BE2C (cell line): ENCODE measurements around the gene VSIG8.

Experiments
- DNase-seq: peaks from one replicate; pipeline ENCODE4 v3.0.0-alpha.2; 2020
- H3K27me3 ChIP-seq: fragments of 250-450 bp; sonication (Bioruptor Pico); 2 replicates; pipeline ENCODE4 v1.5.1; 2020; ENCODE audit warnings: mild to moderate bottlenecking
- H3K36me3 ChIP-seq: fragments of 250-450 bp; sonication (Bioruptor Pico); 2 replicates; pipeline ENCODE4 v1.5.1; 2020; ENCODE audit warnings: mild to moderate bottlenecking
- H3K4me1 ChIP-seq: fragments of 250-450 bp; sonication (Bioruptor Pico); 2 replicates; pipeline ENCODE4 v1.5.1; 2020
- H3K4me3 ChIP-seq: 2 replicates; pipeline ENCODE4 v1.5.1; 2011; ENCODE audit warnings: low read depth, low read length
- H3K9me3 ChIP-seq: fragments of 250-450 bp; sonication (Bioruptor Pico); 2 replicates; pipeline ENCODE4 v1.5.1; 2020
- TF ChIP-seq, protein P1 (sequence below): IDR thresholded peaks from 2 replicates; pipeline ENCODE4 v1.5.1; 2012; ENCODE audit warnings: mild to moderate bottlenecking, low read depth, low read length

VSIG8 gene

DNA sequence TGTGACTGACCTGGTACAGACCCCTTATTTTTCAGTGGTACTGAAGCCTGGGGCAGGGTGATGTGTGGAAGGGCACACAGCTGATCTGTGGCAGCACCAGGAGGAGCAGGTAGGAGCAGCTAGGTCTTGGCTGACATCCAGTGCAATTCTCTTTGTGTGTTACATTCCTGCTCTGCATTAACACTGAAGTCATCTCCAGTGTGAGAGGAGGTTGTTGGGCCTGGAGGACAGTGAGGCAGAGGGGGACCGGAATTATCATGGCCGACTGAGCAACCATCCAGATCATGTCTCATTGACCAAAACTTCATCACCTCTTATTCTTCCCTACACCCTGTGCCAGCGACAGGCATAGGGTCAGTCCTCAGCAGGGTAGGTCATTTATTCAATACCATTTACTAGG lies 34.3 kb downstream of the VSIG8 start:
- Histone ChIP-seq H3K9me3 (no peaks in the 10 kb centered on the region), H3K36me3 (no peaks in the 10 kb centered on the region), H3K4me3 (no peak overlapping the region), H3K4me1 (no peaks in the 10 kb centered on the region; the same call in 1 of the 2 replicates), H3K27me3 (no peaks in the 10 kb centered on the region)
- TF ChIP-seq, protein P1, sequence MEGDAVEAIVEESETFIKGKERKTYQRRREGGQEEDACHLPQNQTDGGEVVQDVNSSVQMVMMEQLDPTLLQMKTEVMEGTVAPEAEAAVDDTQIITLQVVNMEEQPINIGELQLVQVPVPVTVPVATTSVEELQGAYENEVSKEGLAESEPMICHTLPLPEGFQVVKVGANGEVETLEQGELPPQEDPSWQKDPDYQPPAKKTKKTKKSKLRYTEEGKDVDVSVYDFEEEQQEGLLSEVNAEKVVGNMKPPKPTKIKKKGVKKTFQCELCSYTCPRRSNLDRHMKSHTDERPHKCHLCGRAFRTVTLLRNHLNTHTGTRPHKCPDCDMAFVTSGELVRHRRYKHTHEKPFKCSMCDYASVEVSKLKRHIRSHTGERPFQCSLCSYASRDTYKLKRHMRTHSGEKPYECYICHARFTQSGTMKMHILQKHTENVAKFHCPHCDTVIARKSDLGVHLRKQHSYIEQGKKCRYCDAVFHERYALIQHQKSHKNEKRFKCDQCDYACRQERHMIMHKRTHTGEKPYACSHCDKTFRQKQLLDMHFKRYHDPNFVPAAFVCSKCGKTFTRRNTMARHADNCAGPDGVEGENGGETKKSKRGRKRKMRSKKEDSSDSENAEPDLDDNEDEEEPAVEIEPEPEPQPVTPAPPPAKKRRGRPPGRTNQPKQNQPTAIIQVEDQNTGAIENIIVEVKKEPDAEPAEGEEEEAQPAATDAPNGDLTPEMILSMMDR = no peak
- DNase-seq = no peak

DNA sequence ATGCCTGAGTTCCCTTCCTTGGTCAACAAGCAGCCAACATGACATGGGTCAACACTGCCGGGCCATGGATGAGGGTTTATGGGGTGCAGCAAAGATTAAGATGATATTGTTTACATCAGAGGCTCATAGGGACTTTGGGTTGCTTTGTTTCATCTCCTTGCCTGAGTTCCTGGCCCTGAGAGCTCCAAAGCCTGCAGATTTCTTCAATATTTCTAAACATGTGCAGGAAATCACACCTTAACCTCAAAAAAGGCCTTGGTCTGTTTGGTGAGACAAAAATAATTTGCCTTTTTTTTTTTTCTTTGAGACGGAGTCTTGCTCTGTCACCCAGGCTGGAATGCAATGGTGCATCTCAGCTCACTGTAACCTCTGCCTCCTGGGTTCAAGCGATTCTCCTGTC lies 34.9 kb downstream of the VSIG8 start:
- H3K4me1 ChIP-seq = no peaks in the 10 kb centered on the region; the same call in 1 of the 2 replicates
- H3K27me3 ChIP-seq = no peaks in the 10 kb centered on the region
- H3K4me3 ChIP-seq = no peak overlapping the region
- H3K36me3 ChIP-seq = no peaks in the 10 kb centered on the region
- no peak for DNase-seq
- H3K9me3 ChIP-seq = no peaks in the 10 kb centered on the region
- TF ChIP-seq, protein P1 = no peak

DNA sequence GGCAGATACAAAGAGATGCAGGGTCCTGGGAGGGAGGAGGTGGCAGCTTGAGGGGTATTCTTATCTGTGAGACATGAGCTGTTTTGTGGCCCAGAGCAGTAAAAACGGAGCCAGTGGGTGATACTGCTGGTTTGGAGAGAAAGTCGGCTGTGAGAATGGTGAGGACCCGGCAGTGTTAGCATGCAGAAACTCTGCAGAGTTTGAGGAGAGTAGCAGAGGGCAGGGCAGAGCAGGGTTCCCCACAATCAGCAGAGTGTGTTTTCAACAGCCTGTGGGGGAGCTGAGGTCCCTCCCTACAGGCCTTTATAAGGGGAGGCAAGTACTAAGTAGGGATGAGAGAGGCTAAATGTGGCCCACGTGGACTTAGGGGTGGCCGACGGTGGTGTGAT lies 35.4 kb downstream of the VSIG8 start:
- Histone ChIP-seq H3K27me3 (no peaks in the 10 kb centered on the region), H3K4me3 (no peak overlapping the region), H3K4me1 (no peaks in the 10 kb centered on the region; the same call in 1 of the 2 replicates), H3K36me3 (no peaks in the 10 kb centered on the region), H3K9me3 (no peaks in the 10 kb centered on the region)
- DNase-seq = no peak
- TF ChIP-seq, protein P1 = no peak

DNA sequence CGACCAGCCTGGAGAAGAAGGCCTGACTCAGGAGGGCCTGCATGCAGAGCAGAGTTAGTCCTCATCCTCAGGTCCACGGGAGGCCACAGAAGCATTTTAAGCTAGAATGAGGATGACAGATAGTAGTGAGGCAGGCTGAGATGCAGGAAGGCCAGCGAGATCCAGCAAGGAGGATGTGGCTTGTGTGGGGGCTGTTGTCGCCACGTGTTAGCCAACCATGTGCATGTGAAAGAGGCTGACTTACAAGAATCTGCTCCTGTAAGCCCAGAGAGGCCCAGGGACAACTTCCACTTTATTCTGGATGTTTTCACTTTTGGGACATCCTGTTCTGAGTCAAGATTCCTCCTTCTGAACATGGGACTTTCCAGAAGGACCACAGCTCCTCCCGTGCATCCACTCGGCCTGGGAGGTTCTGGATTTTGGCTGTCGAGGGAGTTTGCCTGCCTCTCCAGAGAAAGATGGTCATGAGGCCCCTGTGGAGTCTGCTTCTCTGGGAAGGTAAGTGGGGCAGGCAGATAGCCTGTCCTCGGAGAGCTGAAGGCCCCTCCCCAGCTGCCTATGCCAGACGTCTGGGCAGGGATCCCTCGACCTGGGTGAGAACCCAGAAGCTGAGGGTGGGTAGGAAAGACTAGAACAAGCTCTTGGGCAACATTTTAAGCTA lies 35.9 kb downstream of the VSIG8 start, which contains the start of gene SLAMF8:
SLAMF8 (plus strand) TSS at position 433 of the 661 bp plus-strand sequence; CDS start at position 459, 26 bp downstream.
- TF ChIP-seq, protein P1 = no peak
- Histone ChIP-seq H3K9me3 (no peaks in the 10 kb centered on the region), H3K36me3 (no peaks in the 10 kb centered on the region), H3K4me3 (no peak within 1 kb of the TSS), H3K27me3 (no peaks in the 10 kb centered on the region), H3K4me1 (no peaks in the 10 kb centered on the region)
- no peak for DNase-seq

DNA sequence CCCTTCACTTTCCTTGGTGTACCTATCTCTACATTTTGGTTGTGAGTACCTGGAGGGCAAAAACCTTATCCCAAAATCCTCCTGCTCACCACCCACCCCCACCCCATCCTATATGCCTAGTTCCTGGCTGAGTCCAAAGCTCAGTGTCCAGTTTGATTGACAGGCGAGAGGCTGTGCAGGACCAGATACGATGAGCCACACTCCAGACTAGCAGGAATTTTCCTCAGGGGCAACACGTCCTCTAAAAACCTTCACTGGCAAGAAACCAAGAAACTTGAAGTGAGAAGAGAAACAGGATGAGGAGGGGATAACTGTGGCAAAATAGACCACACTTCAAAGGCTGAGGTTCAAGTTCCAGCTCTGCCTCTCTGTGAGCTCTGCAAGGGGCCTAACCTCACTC lies 36.9 kb downstream of the VSIG8 start:
- Histone ChIP-seq H3K36me3 (no peaks in the 10 kb centered on the region), H3K4me1 (no peaks in the 10 kb centered on the region), H3K9me3 (no peaks in the 10 kb centered on the region), H3K4me3 (no peak overlapping the region), H3K27me3 (no peaks in the 10 kb centered on the region)
- TF ChIP-seq, protein P1 = no peak
- no peak for DNase-seq

DNA sequence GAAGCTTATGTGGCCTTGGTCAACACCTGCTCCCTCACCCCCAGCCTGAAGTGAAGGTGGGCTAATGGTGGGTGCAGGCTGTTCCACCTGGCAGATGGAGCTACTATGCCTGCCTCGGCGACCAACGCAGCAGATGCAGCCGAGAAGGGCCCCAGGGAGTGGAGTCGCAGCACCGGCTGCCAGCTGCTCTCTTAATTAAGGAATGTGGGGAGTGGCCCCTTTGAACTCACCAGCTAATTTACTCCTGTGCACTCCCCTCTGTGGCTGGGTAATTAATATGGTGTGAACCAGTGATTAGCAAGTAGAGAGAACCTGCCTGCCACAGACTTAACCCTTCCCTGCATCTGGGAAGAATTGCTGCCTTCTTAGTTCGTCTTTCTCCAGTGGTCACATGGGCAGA lies 39.1 kb downstream of the VSIG8 start:
- no peaks in the 10 kb centered on the region for H3K9me3 ChIP-seq
- no peaks in the 10 kb centered on the region for H3K36me3 ChIP-seq
- no peaks in the 10 kb centered on the region for H3K27me3 ChIP-seq
- DNase-seq = peak; percentile 21
- TF ChIP-seq, protein P1 = no peak
- H3K4me3 ChIP-seq = no peak overlapping the region
- H3K4me1 ChIP-seq = no peaks in the 10 kb centered on the region
